K562 (cell line): ENCODE data around the gene BTBD17. TPM values are rescaled to one million over a fixed set of nuclear protein-coding genes. Genes with fewer than 3 reads are reported as not detected.
A peak's percentile ranks its signal among the peaks of the same experiment; 100 is the strongest.

Experiments
- HINFP ChIP-seq: fragments of 450-650 bp; conservative IDR thresholded peaks from 2 replicates; pipeline ENCODE4 v1.6.1; 2016; ENCODE audit warnings: missing genetic modification characterization, low read depth, mild to moderate bottlenecking, control low read depth, missing compliant biosample characterization
- MBD1 ChIP-seq: fragments of 250-450 bp; sonication (Bioruptor Pico); IDR thresholded peaks from 2 replicates; pipeline ENCODE4 v1.8.0; 2022; ENCODE audit warnings: inconsistent platforms
- NFYB ChIP-seq: IDR thresholded peaks from 2 replicates; pipeline ENCODE4 v1.6.1; 2011; ENCODE audit warnings: mild to moderate bottlenecking, moderate library complexity; ENCODE audit not compliant: insufficient read length; ENCODE audit errors: extremely low read depth
- NR2C2 ChIP-seq, 2 experiments: fragments of 200-800 bp in 1 of 2; sonication (Bioruptor generic) in 1 of 2; sonication (generic) in 1 of 2; formaldehyde crosslinking in 1 of 2; IDR thresholded peaks; 2 replicates each; pipeline versions ENCODE4 v1.6.1 to v1.8.0; 2016 to 2022; ENCODE audit warnings: mild to moderate bottlenecking in 1 of 2, missing compliant biosample characterization in 1 of 2, missing genetic modification characterization in 1 of 2, missing genetic modification reagents in 1 of 2
- TCF7L2 ChIP-seq: fragments of 150-350 bp; IDR thresholded peaks from 2 replicates; pipeline ENCODE4 v1.6.1; 2016; ENCODE audit warnings: low read depth, mild to moderate bottlenecking, low read length, moderate library complexity
- TEAD1 ChIP-seq, 2 experiments: fragments of 450-650 bp in 1 of 2; sonication (generic) in 1 of 2; formaldehyde crosslinking; IDR thresholded peaks; 2 replicates each; pipeline versions ENCODE4 v1.4.0 to v1.8.0; 2020 to 2022; ENCODE audit warnings: mild to moderate bottlenecking in 2 of 2, missing genetic modification reagents in 1 of 2
- TFAP4 ChIP-seq: sonication (generic); formaldehyde crosslinking; IDR thresholded peaks from 2 replicates; pipeline ENCODE4 v1.8.0; 2022; ENCODE audit warnings: missing genetic modification reagents, mild to moderate bottlenecking, moderate library complexity, borderline replicate concordance
- TRIM28 ChIP-seq: fragments of 450-650 bp; IDR thresholded peaks from 2 replicates; pipeline ENCODE4 v1.6.1; 2017
- ZBTB17 ChIP-seq: fragments of 450-650 bp; formaldehyde crosslinking; IDR thresholded peaks from 2 replicates; pipeline ENCODE4 v1.4.0; 2020; ENCODE audit warnings: mild to moderate bottlenecking
- ZBTB33 ChIP-seq: sonication (generic); formaldehyde crosslinking; IDR thresholded peaks from 2 replicates; pipeline ENCODE4 v1.8.1; 2023; ENCODE audit warnings: mild to moderate bottlenecking, missing genetic modification reagents
- ZKSCAN3 ChIP-seq: fragments of 250-450 bp; sonication (Bioruptor Pico); IDR thresholded peaks from 2 replicates; pipeline ENCODE4 v1.4.0; 2020
- ZNF263 ChIP-seq: sonication (generic); formaldehyde crosslinking; IDR thresholded peaks from 2 replicates; pipeline ENCODE4 v1.8.0; 2022; ENCODE audit warnings: mild to moderate bottlenecking, missing genetic modification reagents, borderline replicate concordance
- ZNF274 ChIP-seq: IDR thresholded peaks from 2 replicates; pipeline ENCODE4 v1.6.1; 2011; ENCODE audit warnings: low read depth, mild to moderate bottlenecking, low read length, moderate library complexity, borderline replicate concordance
- ZNF740 ChIP-seq, 3 experiments: fragments of 200-800 bp in 1 of 3; sonication (Bioruptor generic) in 1 of 3; sonication (generic) in 1 of 3; formaldehyde crosslinking in 1 of 3; IDR thresholded peaks; 2 replicates each; pipeline versions ENCODE4 v1.6.1 to v1.8.0; 2016 to 2022; ENCODE audit warnings: mild to moderate bottlenecking in 2 of 3, missing compliant biosample characterization in 2 of 3, missing genetic modification characterization in 2 of 3, missing genetic modification reagents in 1 of 3
- polyA plus RNA-seq, 8 experiments: library from polyadenylated mRNA; depleted of rRNA in 4 of 8; stranded (reverse) in 5 of 8; unstranded in 3 of 8; fragments of >200 nt; fragmentation: Nextera tagmentation in 2 of 8; fragmentation: Illumina TruSeq in 1 of 8; extraction: Ambion mirVana in 2 of 8; extraction: Trizol in 1 of 8; gene quantifications; 2 replicates each; pipeline versions ENCODE4 v1.2.1 to v1.2.3, GENCODE V29; 2011 to 2014; ENCODE audit warnings: inconsistent platforms in 1 of 8, missing spikeins in 1 of 8
- total RNA-seq, 7 experiments: library from RNA; depleted of rRNA in 6 of 7; stranded (reverse); fragments of >200 nt in 6 of 7; fragmentation: Illumina TruSeq in 2 of 7; extraction: Trizol in 2 of 7; gene quantifications; 2 replicates each; pipeline versions ENCODE4 v1.2.1 to v1.2.3, GENCODE V29; 2011 to 2021; ENCODE audit warnings: low replicate concordance in 1 of 7

BTBD17 gene
- total and polyA plus RNA-seq, 9 of the 15 experiments (the other 6 are each of a cell fraction or from before 2014, with no cell fraction given): not detected

GRCh38 chr17:74379495-74380085 lies 17.9 kb upstream of the BTBD17 start (continued):
- TF ChIP-seq ZBTB33 (CRISPR knock-in tag) (0 out of 2 replicates have a peak, but pooled peaks have one; percentile 30), NR2C2 (CRISPR knock-in tag; IDR thresholded peaks at IDR 0.05) (no peak), NR2C2 (tag; IDR thresholded peaks at IDR 0.05) (peak; percentile 19; the same call in 1 of the 2 replicates), TCF7L2 (no peak), TRIM28 (no peak), NFYB (no peak), HINFP (tag) (no peak), ZNF263 (CRISPR knock-in tag) (peak; percentile 20; the same call in 1 of the 2 replicates), ZNF274 (no peak), ZKSCAN3 (CRISPR knock-in tag) (no peak), MBD1 (CRISPR knock-in tag) (no peak), TFAP4 (peak; percentile 61; the same call in 1 of the 2 replicates), TEAD1 (CRISPR knock-in tag; IDR thresholded peaks at IDR 0.05) (peak in 1 of 2 experiments; percentile 48; a peak in 1 of 4 replicates), ZBTB17 (CRISPR knock-in tag) (0 out of 2 replicates have a peak, but pooled peaks have one; percentile 13), ZNF740 (CRISPR knock-in tag; IDR thresholded peaks at IDR 0.05) (peak; percentile 65), ZNF740 (tag; IDR thresholded peaks at IDR 0.05) (no peak)
